Choroid plexus epithelial cell (primary cell): Measurements from ENCODE around the gene COL28A1.
"Not testable (repeated sequence)": the region's sequence is repeated elsewhere in the genome, so short reads cannot be mapped to it uniquely, and the experiment has no call there.

ENCODE experiments used
- DNase-seq: peaks from one replicate; pipeline ENCODE4 v3.0.0-alpha.2; 2010; ENCODE audit warnings: low read depth
- H3K4me3 ChIP-seq: 2 replicates; pipeline ENCODE4 v1.5.1; 2011; ENCODE audit warnings: low read depth, mild to moderate bottlenecking, control low read depth, low read length, moderate library complexity
- TF ChIP-seq, protein P1 (sequence below): conservative IDR thresholded peaks from 2 replicates; pipeline ENCODE4 v1.5.1; 2011; ENCODE audit warnings: low read depth, mild to moderate bottlenecking, control low read depth, inconsistent platforms, low read length, moderate library complexity

Gene COL28A1

DNA sequence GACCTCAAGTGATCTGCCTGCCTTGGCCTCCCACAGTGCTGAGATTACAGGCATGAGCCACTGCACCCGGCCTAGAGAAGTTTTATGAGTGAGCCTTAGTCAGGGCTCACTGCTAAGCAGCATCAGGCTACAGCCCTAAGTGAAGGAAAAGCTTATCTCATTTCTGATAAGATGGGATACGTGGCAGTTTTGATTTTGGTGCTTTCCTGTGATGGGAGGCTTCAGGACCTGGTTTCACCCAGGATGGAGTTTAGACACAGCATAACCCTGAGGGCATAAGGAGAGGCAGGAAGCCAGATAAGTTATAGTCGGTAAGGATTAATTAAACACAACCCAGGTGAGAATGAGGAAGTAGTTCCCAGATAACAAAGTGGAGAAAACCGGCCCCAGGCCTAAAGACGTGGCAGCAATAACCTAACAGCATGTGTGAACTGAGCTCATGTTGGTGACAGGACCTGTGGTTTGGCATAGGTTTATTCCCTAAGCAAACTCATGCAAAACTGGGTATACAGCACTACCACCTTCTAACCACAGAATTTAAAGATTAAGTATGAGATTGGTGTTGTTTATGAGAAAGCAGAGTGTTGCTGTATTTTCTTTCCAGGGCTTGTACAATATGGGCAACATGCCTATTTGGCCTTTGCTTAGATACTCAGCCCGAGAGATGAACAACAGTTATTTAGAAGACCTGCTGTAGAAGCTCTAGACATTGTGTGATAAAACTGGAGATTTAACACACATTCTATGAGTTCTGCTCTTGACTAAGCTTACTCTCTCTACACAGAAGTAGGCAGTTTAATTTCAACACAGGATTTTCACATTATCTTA, 119.4 kb downstream of the COL28A1 start:
- no peak overlapping the region for H3K4me3 ChIP-seq
- TF ChIP-seq, protein P1, sequence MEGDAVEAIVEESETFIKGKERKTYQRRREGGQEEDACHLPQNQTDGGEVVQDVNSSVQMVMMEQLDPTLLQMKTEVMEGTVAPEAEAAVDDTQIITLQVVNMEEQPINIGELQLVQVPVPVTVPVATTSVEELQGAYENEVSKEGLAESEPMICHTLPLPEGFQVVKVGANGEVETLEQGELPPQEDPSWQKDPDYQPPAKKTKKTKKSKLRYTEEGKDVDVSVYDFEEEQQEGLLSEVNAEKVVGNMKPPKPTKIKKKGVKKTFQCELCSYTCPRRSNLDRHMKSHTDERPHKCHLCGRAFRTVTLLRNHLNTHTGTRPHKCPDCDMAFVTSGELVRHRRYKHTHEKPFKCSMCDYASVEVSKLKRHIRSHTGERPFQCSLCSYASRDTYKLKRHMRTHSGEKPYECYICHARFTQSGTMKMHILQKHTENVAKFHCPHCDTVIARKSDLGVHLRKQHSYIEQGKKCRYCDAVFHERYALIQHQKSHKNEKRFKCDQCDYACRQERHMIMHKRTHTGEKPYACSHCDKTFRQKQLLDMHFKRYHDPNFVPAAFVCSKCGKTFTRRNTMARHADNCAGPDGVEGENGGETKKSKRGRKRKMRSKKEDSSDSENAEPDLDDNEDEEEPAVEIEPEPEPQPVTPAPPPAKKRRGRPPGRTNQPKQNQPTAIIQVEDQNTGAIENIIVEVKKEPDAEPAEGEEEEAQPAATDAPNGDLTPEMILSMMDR, result no peak
- DNase-seq, result peak; percentile 28

DNA sequence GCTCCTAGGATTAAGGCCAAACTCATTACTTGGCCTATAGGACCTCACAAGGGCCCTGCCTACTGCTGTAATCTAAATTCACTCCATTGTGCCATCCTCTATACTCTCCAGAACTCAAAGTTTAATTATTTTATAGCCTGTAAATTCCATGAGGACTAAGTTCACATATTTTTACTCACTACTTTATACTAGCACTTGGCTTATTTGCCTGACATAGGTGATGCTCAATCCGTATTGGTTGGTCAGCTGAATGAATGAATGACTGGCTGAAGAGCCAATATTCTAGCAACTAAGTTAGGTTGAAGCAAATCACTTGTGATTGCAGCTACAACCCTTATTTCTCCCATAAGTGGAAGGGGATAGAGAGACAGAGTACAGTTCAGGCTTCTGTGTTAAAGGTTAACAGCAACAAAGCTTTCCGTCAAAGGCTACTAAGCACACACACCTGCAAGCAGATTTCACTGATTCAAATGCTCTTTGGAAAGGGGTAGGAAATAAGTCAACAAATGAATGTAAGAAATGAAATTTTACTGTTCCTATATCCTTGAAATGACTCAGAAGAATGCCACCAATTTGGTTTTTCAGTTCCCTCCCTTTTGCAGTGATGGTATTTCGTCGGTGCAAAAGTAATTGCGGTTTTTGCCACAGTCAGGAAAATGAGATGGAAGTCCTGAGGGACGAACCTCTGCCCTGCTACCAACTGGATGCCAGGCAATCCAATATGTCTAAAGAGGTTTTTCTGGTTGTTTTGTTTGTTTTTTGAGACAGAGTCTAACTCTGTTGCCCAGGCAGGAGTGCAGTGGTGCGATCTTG, 120.7 kb downstream of the COL28A1 start:
- no peak for DNase-seq
- TF ChIP-seq, protein P1, result no peak
- H3K4me3 ChIP-seq, result no peak overlapping the region

DNA sequence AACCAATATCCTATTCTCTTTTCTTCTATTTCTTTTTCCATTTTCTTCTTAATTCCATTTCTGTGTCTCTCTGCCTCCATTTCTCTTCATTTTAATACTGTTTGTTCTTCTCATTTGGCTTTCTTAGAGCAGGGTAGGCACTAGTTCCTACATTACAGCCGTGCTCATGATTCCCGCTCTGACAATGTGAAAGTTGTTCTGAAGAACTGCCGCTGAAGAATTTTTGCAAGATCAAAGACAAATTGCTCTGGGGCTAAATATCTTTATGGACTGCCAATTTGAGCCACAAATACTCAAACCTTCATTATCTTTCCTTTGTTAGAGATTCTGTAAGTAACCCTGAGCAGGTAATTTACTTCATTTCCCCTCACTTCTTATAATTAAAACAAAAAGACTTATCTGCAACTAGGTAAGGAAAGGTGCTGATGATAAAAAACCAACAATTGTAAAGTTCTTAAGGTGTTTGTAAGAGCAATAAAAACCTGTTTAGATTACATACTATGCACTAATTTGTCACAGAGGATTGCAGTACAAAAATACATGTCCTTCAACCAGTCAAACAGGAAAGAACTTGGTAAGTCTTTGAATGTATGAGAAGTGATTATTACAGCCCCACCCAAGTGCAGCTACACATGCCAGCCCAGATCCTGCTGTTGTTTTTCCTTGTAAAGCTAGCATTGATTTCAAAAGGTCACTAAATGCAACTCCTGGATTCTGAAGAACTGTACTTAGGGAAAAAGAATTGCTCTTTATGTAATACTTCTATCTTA, 127.5 kb downstream of the COL28A1 start:
- TF ChIP-seq, protein P1, result no peak
- DNase-seq, result no peak
- no peak overlapping the region for H3K4me3 ChIP-seq

DNA sequence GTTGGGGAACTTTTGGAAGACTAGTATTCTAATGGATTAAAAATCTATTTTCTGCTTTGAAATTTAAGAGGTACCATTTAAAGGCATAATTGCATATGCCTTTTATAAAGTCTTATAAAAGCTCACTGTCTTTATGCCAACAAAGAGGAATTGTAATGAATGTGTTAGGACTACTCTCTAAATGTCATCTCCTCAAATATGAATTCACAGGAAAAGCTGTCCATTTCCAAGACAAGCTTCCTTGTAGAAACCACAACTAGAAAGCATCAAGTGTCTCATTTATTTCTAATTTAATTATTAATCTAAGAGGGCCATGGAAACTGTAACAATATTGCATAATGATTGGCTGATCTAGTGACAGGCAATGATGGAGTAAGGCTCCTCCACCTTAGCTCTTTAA, 130.2 kb downstream of the COL28A1 start:
- DNase-seq, result no peak
- TF ChIP-seq, protein P1, result no peak
- H3K4me3 ChIP-seq, result no peak overlapping the region

DNA sequence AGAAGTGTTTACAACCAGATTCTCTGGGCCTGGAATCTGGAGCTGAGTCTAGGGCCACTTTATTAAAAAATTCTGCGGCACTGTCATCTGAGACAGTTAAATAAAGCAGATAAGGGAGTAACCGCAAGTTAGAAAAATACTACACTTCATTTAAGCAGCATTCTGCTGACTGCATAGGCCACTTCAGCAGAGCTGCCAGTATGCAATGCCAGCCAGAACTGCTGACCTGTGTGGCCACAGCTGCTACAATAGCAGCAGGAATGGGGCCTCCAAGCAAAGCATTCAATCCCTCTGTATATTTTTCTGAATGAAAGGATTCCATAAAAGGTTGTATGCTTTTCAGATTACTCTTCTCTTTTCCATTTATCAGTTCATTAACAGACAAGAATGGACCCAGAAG, 136.0 kb downstream of the COL28A1 start:
- peak; percentile 3 for DNase-seq
- TF ChIP-seq, protein P1, result no peak
- no peak overlapping the region for H3K4me3 ChIP-seq

DNA sequence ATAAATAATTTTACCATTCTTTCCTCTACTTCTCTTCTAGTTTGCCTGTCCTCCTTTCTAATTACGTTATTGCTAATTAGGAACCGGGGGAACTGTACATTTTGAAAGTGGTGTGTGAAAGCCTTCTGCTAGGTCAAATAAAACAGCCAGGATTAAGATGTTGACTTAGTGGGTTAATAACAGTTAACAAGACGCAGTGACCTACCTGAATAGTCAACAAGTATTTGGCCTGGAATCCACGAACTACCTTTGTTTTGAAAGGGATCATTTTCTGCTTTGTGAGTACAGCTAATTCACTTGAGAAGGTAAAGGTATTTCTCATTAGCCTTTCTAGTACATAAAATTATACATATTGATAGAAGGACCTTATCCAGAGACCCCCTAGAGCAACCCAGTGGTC, 139.9 kb downstream of the COL28A1 start:
- TF ChIP-seq, protein P1, result no peak
- no peak overlapping the region for H3K4me3 ChIP-seq
- no peak for DNase-seq

DNA sequence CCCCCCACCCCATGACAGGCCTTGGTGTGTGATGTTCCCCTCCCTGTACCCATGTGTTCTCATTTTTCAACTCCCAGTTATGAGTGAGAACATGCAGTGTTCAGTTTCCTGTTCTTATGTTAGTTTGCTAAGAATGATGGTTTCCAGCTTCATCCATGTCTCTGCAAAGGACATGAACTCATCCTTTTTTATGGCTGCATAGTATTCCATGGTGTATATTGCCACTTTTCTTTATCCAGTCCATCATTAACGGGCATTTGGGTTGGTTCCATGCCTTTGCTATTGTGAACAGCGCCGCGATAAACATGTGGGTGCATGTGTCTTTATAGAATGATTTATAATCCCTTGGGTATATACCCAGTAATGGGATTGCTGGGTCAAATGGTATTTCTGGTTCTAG, 147.5 kb downstream of the COL28A1 start:
- DNase-seq, H3K4me3 ChIP-seq: not testable (repeated sequence)
